ENCODE results near the gene PLPPR3.

DNA sequence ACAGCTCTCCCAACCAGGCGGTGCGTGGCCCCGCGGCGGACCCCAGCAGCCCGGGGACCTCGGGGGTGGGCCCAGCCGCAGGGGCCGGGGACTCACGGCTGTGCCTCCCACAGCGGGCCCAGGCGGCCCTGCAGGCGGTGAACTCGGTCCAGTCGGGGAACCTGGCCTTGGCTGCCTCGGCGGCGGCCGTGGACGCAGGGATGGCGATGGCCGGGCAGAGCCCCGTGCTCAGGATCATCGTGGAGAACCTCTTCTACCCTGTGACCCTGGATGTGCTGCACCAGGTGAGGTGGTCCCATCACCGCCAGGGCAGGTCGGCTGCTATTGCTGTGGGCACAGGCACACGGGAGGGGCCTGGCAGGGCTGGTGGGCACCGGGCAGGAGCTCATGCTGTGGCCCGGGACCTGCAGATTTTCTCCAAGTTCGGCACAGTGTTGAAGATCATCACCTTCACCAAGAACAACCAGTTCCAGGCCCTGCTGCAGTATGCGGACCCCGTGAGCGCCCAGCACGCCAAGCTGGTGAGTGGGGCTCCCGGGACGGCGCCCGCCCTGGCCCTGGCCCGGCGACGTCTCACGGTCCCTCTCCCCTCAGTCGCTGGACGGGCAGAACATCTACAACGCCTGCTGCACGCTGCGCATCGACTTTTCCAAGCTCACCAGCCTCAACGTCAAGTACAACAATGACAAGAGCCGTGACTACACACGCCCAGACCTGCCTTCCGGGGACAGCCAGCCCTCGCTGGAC is 17.2 kb downstream of the PLPPR3 start:
- TF ChIP-seq EZH2 (IDR thresholded peaks at IDR 0.05; ENCODE audit: borderline replicate concordance, low read depth, low read length, severe bottlenecking): no peak
- TF ChIP-seq, protein P1, sequence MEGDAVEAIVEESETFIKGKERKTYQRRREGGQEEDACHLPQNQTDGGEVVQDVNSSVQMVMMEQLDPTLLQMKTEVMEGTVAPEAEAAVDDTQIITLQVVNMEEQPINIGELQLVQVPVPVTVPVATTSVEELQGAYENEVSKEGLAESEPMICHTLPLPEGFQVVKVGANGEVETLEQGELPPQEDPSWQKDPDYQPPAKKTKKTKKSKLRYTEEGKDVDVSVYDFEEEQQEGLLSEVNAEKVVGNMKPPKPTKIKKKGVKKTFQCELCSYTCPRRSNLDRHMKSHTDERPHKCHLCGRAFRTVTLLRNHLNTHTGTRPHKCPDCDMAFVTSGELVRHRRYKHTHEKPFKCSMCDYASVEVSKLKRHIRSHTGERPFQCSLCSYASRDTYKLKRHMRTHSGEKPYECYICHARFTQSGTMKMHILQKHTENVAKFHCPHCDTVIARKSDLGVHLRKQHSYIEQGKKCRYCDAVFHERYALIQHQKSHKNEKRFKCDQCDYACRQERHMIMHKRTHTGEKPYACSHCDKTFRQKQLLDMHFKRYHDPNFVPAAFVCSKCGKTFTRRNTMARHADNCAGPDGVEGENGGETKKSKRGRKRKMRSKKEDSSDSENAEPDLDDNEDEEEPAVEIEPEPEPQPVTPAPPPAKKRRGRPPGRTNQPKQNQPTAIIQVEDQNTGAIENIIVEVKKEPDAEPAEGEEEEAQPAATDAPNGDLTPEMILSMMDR (IDR thresholded peaks at IDR 0.05; ENCODE audit: borderline replicate concordance, extremely low read depth, low read length, poor library complexity, severe bottlenecking): no peak
